Measurements from ENCODE around the gene OR2T34.

The OR2T34 gene

DNA sequence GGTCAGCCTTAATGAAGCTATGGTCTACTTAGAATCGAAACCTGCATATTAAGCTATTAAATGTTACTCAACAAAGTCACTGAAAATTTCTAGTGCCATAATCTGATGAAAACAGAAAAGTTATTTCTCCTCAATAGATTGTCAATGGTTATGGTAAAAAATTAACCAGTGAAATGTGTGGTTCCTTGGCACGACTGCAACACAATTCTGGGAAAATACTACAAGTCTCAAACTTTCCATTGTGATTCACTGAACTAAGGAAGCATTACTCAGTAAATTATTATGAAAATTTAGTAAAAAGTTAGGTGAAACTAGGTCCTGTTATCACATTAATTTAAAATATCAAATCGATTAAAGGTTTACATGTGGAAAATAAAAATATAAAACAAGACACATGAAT is 35.7 kb upstream of the OR2T34 start:
- in situ Hi-C loops (cut with HindIII; ENCODE audit: low sequenced_read_pairs): no loop called here
- TF ChIP-seq, protein P1, sequence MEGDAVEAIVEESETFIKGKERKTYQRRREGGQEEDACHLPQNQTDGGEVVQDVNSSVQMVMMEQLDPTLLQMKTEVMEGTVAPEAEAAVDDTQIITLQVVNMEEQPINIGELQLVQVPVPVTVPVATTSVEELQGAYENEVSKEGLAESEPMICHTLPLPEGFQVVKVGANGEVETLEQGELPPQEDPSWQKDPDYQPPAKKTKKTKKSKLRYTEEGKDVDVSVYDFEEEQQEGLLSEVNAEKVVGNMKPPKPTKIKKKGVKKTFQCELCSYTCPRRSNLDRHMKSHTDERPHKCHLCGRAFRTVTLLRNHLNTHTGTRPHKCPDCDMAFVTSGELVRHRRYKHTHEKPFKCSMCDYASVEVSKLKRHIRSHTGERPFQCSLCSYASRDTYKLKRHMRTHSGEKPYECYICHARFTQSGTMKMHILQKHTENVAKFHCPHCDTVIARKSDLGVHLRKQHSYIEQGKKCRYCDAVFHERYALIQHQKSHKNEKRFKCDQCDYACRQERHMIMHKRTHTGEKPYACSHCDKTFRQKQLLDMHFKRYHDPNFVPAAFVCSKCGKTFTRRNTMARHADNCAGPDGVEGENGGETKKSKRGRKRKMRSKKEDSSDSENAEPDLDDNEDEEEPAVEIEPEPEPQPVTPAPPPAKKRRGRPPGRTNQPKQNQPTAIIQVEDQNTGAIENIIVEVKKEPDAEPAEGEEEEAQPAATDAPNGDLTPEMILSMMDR (IDR thresholded peaks at IDR 0.05; ENCODE audit: low read depth, low read length, missing control alignments): no peak
- DNase-seq (ENCODE audit: low read depth): no peak
- H3K4me3 ChIP-seq (ENCODE audit: low read depth, low read length): no peak overlapping the region

DNA sequence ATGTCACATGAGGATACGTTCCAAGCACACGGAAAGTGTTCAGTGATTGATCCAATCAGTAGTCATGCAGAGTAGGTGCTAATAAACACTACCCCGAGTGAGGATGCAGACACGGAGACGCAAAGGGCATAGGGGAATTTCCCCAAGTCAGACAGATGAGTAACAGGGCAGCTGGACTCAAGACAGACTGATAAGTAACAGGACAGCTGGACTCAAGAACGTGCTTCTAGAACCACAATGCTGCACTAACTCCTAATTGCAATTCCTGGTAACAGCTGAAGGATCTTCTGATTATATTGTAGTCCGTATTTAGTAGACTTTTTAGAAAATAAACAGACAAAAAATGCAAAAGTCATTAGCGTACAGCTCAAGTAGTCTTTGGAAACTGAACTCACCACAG is 24.8 kb upstream of the OR2T34 start:
- DNase-seq (ENCODE audit: low read depth): no peak
- in situ Hi-C loops (cut with HindIII; ENCODE audit: low sequenced_read_pairs): no loop called here
- no peak overlapping the region for H3K4me3 ChIP-seq (ENCODE audit: low read depth, low read length)
- TF ChIP-seq, protein P1 (IDR thresholded peaks at IDR 0.05; ENCODE audit: low read depth, low read length, missing control alignments): no peak

DNA sequence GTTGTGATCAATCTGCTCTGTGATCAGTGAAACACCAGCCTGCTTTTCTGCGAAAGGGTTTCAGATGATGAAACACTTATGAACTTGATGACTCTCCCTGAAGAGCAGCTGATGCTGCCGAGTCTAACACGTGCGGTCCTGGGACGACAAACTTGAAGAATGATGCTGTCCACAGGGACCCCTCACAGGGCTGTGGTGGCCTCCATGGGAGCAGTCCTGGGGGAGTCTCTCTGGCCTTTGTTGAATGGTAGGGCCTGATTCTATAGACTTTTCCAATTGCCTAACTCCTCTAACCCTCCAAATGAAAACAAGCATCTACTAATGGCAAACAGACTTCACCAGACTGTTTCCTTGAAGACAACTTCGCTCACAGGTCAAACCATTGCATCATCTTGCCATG is 23.0 kb upstream of the OR2T34 start, which contains the start of gene OR2T10:
Gene OR2T10, minus strand, starts transcription at position 112 of the 400 bp plus-strand sequence. CDS start 3,932 bp downstream, outside the sequence.
- in situ Hi-C loops (cut with HindIII; ENCODE audit: low sequenced_read_pairs): no loop called here
- H3K4me3 ChIP-seq (ENCODE audit: low read depth, low read length): no peak within 1 kb of the TSS
- TF ChIP-seq, protein P1 (IDR thresholded peaks at IDR 0.05; ENCODE audit: low read depth, low read length, missing control alignments): no peak
- no peak for DNase-seq (ENCODE audit: low read depth)

DNA sequence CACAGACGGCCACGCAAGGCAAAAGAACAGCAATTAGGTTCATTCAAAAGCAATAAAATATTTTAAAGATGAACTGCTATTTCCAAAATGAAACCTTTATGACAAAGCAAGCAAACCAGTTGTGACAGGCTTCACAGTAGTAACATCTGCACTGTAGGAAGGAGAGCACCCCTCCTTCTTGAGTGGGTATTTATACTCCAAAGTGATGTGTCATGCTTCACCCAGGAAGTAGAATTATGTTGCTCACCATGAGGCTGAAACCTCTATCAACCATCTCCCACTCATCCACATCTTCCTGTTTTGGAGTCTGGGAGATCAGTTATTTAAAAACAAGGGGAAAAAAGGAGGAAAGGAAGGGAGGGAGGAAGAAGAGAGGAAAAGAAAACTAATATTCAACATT is 22.1 kb upstream of the OR2T34 start:
- in situ Hi-C loops (cut with HindIII; ENCODE audit: low sequenced_read_pairs): no loop called here
- DNase-seq (ENCODE audit: low read depth): no peak
- TF ChIP-seq, protein P1 (IDR thresholded peaks at IDR 0.05; ENCODE audit: low read depth, low read length, missing control alignments): no peak
- no peak overlapping the region for H3K4me3 ChIP-seq (ENCODE audit: low read depth, low read length)

DNA sequence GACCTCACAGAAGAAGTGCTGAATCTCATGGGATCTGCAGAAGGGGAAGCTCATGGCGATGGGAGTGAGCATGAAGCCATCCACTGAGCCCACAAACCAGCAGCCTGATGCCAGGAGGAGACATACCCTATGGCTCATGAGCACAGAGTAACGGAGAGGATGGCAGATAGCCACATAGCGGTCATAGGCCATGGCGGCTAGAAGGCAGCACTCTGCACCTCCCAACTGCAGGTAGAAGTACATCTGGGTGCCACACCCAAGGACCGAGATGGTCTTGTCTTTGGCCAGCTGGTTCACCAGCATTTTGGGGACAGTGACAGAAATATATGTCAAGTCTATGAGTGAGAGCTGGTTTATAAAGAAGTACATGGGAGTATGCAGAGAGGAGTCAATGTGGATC is 18.7 kb upstream of the OR2T34 start:
- no peak for DNase-seq (ENCODE audit: low read depth)
- in situ Hi-C loops (cut with HindIII; ENCODE audit: low sequenced_read_pairs): no loop called here
- H3K4me3 ChIP-seq (ENCODE audit: low read depth, low read length): no peak overlapping the region
- TF ChIP-seq, protein P1 (IDR thresholded peaks at IDR 0.05; ENCODE audit: low read depth, low read length, missing control alignments): no peak

DNA sequence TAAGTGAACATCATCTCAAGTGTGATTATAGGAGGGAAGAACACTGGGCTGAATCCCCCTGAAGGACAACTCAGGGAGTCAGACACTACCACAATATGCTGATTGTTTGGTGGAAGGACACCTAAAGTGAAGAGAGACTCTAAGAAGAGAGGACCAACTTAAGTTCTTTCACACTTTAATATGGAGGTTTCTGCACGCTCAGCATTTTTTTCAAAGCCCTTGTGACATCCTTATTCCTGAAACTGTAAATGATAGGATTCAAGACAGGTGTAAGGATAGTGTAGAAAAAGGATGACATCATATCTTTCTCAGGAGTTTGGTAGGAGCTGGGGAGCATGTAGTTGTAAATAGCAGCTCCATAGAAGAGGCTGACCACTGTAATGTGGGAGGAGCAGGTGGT is 18.1 kb upstream of the OR2T34 start:
- TF ChIP-seq, protein P1 (IDR thresholded peaks at IDR 0.05; ENCODE audit: low read depth, low read length, missing control alignments): no peak
- no peak overlapping the region for H3K4me3 ChIP-seq (ENCODE audit: low read depth, low read length)
- in situ Hi-C loops (cut with HindIII; ENCODE audit: low sequenced_read_pairs): no loop called here
- no peak for DNase-seq (ENCODE audit: low read depth)

DNA sequence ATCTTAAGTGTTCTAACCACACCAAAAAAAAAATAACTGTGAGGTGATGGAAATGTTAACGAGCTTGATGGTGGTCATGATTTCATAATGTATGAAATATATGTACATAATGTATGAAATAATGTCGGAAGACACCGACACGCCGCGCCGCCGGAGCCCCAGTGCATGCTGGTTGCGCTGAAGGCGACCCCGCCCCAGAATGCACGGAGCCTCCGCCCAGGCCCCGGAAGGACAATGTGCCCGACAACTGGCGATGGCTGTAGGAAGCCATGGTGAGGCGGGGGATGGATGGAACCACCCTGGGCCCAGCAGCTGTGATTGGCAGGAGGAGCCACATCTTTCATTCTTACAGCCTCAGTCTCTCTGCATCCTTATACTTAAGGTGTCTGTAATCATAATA is 15.5 kb upstream of the OR2T34 start:
- in situ Hi-C loops (cut with HindIII; ENCODE audit: low sequenced_read_pairs): no loop called here
- TF ChIP-seq, protein P1 (IDR thresholded peaks at IDR 0.05; ENCODE audit: low read depth, low read length, missing control alignments): no peak
- DNase-seq (ENCODE audit: low read depth): no peak
- no peak overlapping the region for H3K4me3 ChIP-seq (ENCODE audit: low read depth, low read length)
